H1 (cell line): ENCODE data around the gene STAM. TPM values are rescaled to one million over a fixed set of nuclear protein-coding genes. Genes with fewer than 3 reads are reported as not detected.

ENCODE experiments used
- CTCF ChIA-PET: fragments of 300-600 bp; sonication (Branson Sonifier 250); formaldehyde crosslinking; loops from one replicate; lab custom pipeline; 2021; ENCODE audit not compliant: partially characterized antibody; lab: Charles Lee
- POLR2A ChIA-PET: fragments of 300-600 bp; sonication (Branson Sonifier 250); formaldehyde crosslinking; loops from one replicate; lab custom pipeline; 2021; ENCODE audit warnings: inconsistent platforms; ENCODE audit not compliant: partially characterized antibody; lab: Charles Lee
- DNase-seq, 2 experiments: peaks; one replicate each; pipeline versions ENCODE4 v3.0.0 to v3.0.0-alpha.2; 2010 to 2022; ENCODE audit warnings: low spot score in 2 of 2, low read depth in 1 of 2, mixed read lengths in 1 of 2
- FAIRE-seq: peaks from 2 replicates; lab custom pipeline; 2011; peaks lifted over from hg19 to GRCh38; lab: Jason Lieb, UNC
- H2AFZ ChIP-seq: 2 replicates; pipeline ENCODE4 v1.8.1; 2012; ENCODE audit warnings: low read length, inconsistent platforms
- H2AK5ac ChIP-seq: 2 replicates; pipeline ENCODE4 v1.6.1; 2013; ENCODE audit warnings: low read depth, low read length
- H2BK120ac ChIP-seq: replicated peaks from 2 replicates; pipeline ENCODE3; 2013; ENCODE audit warnings: low read depth, low read length, inconsistent platforms
- H2BK12ac ChIP-seq: 2 replicates; pipeline ENCODE4 v1.6.1; 2013; ENCODE audit warnings: low read depth, low read length
- H2BK15ac ChIP-seq: 2 replicates; pipeline ENCODE4 v1.6.1; 2013; ENCODE audit warnings: low read length
- H2BK20ac ChIP-seq: 2 replicates; pipeline ENCODE4 v1.6.1; 2013; ENCODE audit warnings: low read length
- H2BK5ac ChIP-seq: 2 replicates; pipeline ENCODE4 v1.6.1; 2013; ENCODE audit warnings: low read depth, low read length
- H3K14ac ChIP-seq: 2 replicates; pipeline ENCODE4 v1.6.1; 2013; ENCODE audit warnings: inconsistent platforms; ENCODE audit not compliant: insufficient read length
- H3K18ac ChIP-seq: 2 replicates; pipeline ENCODE4 v1.6.1; 2013; ENCODE audit warnings: low read length; ENCODE audit errors: extremely low read depth
- H3K23ac ChIP-seq: 2 replicates; pipeline ENCODE4 v1.6.1; 2013; ENCODE audit warnings: inconsistent platforms; ENCODE audit not compliant: insufficient read length
- H3K23me2 ChIP-seq: 2 replicates; pipeline ENCODE4 v1.6.1; 2013; ENCODE audit warnings: low read depth, low read length
- H3K27ac ChIP-seq: 2 replicates; pipeline ENCODE4 v1.6.1; 2011; ENCODE audit warnings: low read depth, low read length, inconsistent platforms
- H3K27me3 ChIP-seq, 4 experiments: replicated peaks in 1 of 4; 1 replicate in 1 of 4; 2 replicates in 3 of 4; pipeline versions ENCODE4 v1.6.1 to v1.8.1; 2011 to 2013; ENCODE audit warnings: low read length in 3 of 4, mild to moderate bottlenecking in 3 of 4, inconsistent platforms in 2 of 4, mixed read lengths in 2 of 4, moderate library complexity in 1 of 4; ENCODE audit not compliant: control insufficient read depth in 3 of 4, insufficient read depth in 3 of 4; ENCODE audit errors: extremely low read depth in 1 of 4
- H3K36me3 ChIP-seq, 4 experiments: 2 replicates each; pipeline versions ENCODE4 v1.6.1 to v1.8.1; 2011 to 2013; ENCODE audit warnings: mild to moderate bottlenecking in 4 of 4, low read length in 3 of 4, moderate library complexity in 2 of 4, control low read depth in 1 of 4, inconsistent platforms in 1 of 4; ENCODE audit not compliant: insufficient read depth in 4 of 4, control insufficient read depth in 2 of 4
- H3K4ac ChIP-seq: replicated peaks from 2 replicates; pipeline ENCODE3; 2013; ENCODE audit warnings: low read length, low read depth, mixed read lengths, inconsistent platforms; ENCODE audit not compliant: insufficient read length
- H3K4me1 ChIP-seq, 4 experiments: replicated peaks in 1 of 4; 1 replicate in 1 of 4; 2 replicates in 3 of 4; pipeline versions ENCODE4 v1.6.1 to v1.8.1; 2011 to 2013; ENCODE audit warnings: low read length in 3 of 4, inconsistent platforms in 2 of 4, mixed read lengths in 1 of 4; ENCODE audit not compliant: insufficient read depth in 4 of 4, control insufficient read depth in 3 of 4
- H3K4me2 ChIP-seq, 2 experiments: 2 replicates each; pipeline versions ENCODE4 v1.6.1 to v1.8.1; 2011 to 2013; ENCODE audit warnings: low read depth in 2 of 2, low read length in 2 of 2, control low read depth in 1 of 2, inconsistent platforms in 1 of 2, mild to moderate bottlenecking in 1 of 2; ENCODE audit not compliant: insufficient read depth in 1 of 2
- H3K4me3 ChIP-seq, 4 experiments: fragments of 200-600, 300-600 bp in 1 of 4; sonication (generic), shearing (Covaris generic), sonication (Bioruptor Twin) in 1 of 4; 2 replicates each; pipeline versions ENCODE4 v1.5.1 to v1.8.1; 2011 to 2016; ENCODE audit warnings: low read length in 4 of 4, low read depth in 3 of 4, control low read depth in 2 of 4, inconsistent platforms in 2 of 4, mild to moderate bottlenecking in 2 of 4, mixed read lengths in 1 of 4, moderate library complexity in 1 of 4; ENCODE audit not compliant: insufficient read depth in 2 of 4; ENCODE audit errors: extremely low read depth in 1 of 4
- H3K56ac ChIP-seq: replicated peaks from 2 replicates; pipeline ENCODE3; 2013; ENCODE audit warnings: low read depth, mild to moderate bottlenecking, mixed read lengths, low read length, inconsistent platforms; ENCODE audit not compliant: insufficient read length
- H3K79me1 ChIP-seq: 2 replicates; pipeline ENCODE4 v1.6.1; 2013; ENCODE audit warnings: low read depth, low read length, control low read depth
- H3K79me2 ChIP-seq, 2 experiments: 2 replicates each; pipeline versions ENCODE4 v1.6.1 to v1.8.1; 2012 to 2013; ENCODE audit warnings: low read length in 2 of 2, mild to moderate bottlenecking in 2 of 2, inconsistent platforms in 1 of 2; ENCODE audit not compliant: insufficient read depth in 2 of 2, control insufficient read depth in 1 of 2
- H3K9ac ChIP-seq, 4 experiments: replicated peaks in 1 of 4; 1 replicate in 1 of 4; 2 replicates in 3 of 4; pipeline versions ENCODE4 v1.6.1 to v1.8.1; 2011 to 2013; ENCODE audit warnings: low read depth in 3 of 4, low read length in 3 of 4, control low read depth in 2 of 4, mild to moderate bottlenecking in 2 of 4, moderate library complexity in 2 of 4, inconsistent platforms in 1 of 4; ENCODE audit errors: extremely low read depth in 1 of 4
- H3K9me3 ChIP-seq, 2 experiments: 2 replicates each; pipeline versions ENCODE4 v1.6.1 to v1.8.1; 2012 to 2013; ENCODE audit warnings: mild to moderate bottlenecking in 2 of 2, moderate library complexity in 2 of 2, control low read depth in 1 of 2, inconsistent platforms in 1 of 2, low read depth in 1 of 2, low read length in 1 of 2, mixed read lengths in 1 of 2; ENCODE audit not compliant: insufficient read depth in 2 of 2
- H4K20me1 ChIP-seq, 2 experiments: replicated peaks in 1 of 2; 2 replicates each; pipeline versions ENCODE3 to v1.8.1; 2011 to 2013; ENCODE audit warnings: inconsistent platforms in 2 of 2, low read length in 2 of 2, mild to moderate bottlenecking in 1 of 2; ENCODE audit not compliant: insufficient read depth in 2 of 2, control insufficient read depth in 1 of 2
- H4K5ac ChIP-seq: 2 replicates; pipeline ENCODE4 v1.6.1; 2013; ENCODE audit warnings: low read length, low read depth, mixed read lengths, inconsistent platforms; ENCODE audit not compliant: insufficient read length
- H4K8ac ChIP-seq: 2 replicates; pipeline ENCODE4 v1.8.0; 2013; ENCODE audit warnings: mild to moderate bottlenecking, moderate library complexity, low read length, inconsistent platforms; ENCODE audit not compliant: insufficient read depth; ENCODE audit errors: extremely low read depth
- H4K91ac ChIP-seq: replicated peaks from 2 replicates; pipeline ENCODE3; 2013; ENCODE audit warnings: low read length, mixed read lengths, inconsistent platforms; ENCODE audit not compliant: insufficient read length
- CBX5 ChIP-seq: fragments of 300-800, 300-1000 bp; sonication (generic); IDR thresholded peaks from 2 replicates; pipeline ENCODE4 v1.7.1; 2016; ENCODE audit warnings: antibody characterized with exemption, low read length, low read depth
- CEBPB ChIP-seq: IDR thresholded peaks from 2 replicates; pipeline ENCODE4 v1.6.1; 2012; ENCODE audit warnings: low read depth, low read length
- EZH2 ChIP-seq: fragments of 200-600 bp; sonication (generic); IDR thresholded peaks from 2 replicates; pipeline ENCODE4 v1.7.1; 2012; ENCODE audit warnings: low read depth, mild to moderate bottlenecking, moderate library complexity, low read length, inconsistent platforms; ENCODE audit not compliant: severe bottlenecking
- FOSL1 ChIP-seq: IDR thresholded peaks from 2 replicates; pipeline ENCODE4 v1.6.1; 2011; ENCODE audit warnings: mild to moderate bottlenecking, low read depth, low read length, moderate library complexity; ENCODE audit not compliant: insufficient read depth
- GTF2F1 ChIP-seq: IDR thresholded peaks from 2 replicates; pipeline ENCODE4 v1.6.1; 2012; ENCODE audit warnings: low read depth, low read length, improper control_type of control experiment, borderline replicate concordance
- KDM4A ChIP-seq: IDR thresholded peaks from one replicate; pipeline ENCODE4 v1.7.1; 2012; ENCODE audit warnings: low read depth, mild to moderate bottlenecking, moderate library complexity, low read length, inconsistent platforms; ENCODE audit not compliant: severe bottlenecking
- NANOG ChIP-seq: IDR thresholded peaks from 2 replicates; pipeline ENCODE4 v1.6.1; 2011; ENCODE audit warnings: low read length, low read depth, mild to moderate bottlenecking, inconsistent platforms; ENCODE audit not compliant: insufficient read depth, poor library complexity, severe bottlenecking
- RNF2 ChIP-seq: fragments of 200-900, 300-1000 bp; sonication (generic); IDR thresholded peaks from 2 replicates; pipeline ENCODE4 v1.7.1; 2016; ENCODE audit warnings: borderline replicate concordance, low read depth, mild to moderate bottlenecking, antibody characterized with exemption, low read length; ENCODE audit not compliant: poor library complexity, severe bottlenecking; ENCODE audit errors: missing control alignments
- RXRA ChIP-seq: IDR thresholded peaks from 2 replicates; pipeline ENCODE4 v1.6.1; 2011; ENCODE audit warnings: low read depth, mild to moderate bottlenecking, low read length, moderate library complexity; ENCODE audit not compliant: insufficient read depth
- TAF1 ChIP-seq: IDR thresholded peaks from 2 replicates; pipeline ENCODE4 v1.6.1; 2011; ENCODE audit warnings: mild to moderate bottlenecking, low read depth, low read length
- WGBS, 2 experiments: shearing (Covaris generic) in 1 of 2; methylation state at CpG; one replicate each; pipeline versions ENCODE4 v1.1.6 to v1.1.7; 2013 to 2015; ENCODE audit warnings: low lambda C conversion rate in 2 of 2, mixed read lengths in 2 of 2, inconsistent platforms in 1 of 2, low coverage in 1 of 2, missing lambda C conversion rate in 1 of 2; ENCODE audit not compliant: insufficient replicate concordance in 2 of 2, insufficient coverage in 1 of 2, insufficient read length in 1 of 2; ENCODE audit errors: extremely low coverage in 1 of 2, missing lambda C conversion rate in 1 of 2; 5-methylcytosine and 5-hydroxymethylcytosine counted together
- polyA plus RNA-seq, 7 experiments: library from polyadenylated mRNA; depleted of rRNA in 3 of 7; stranded (reverse) in 5 of 7; unstranded in 2 of 7; fragments of >200 nt in 5 of 7; fragments of 200-250 nt in 2 of 7; gene quantifications; 1 replicate in 5 of 7; 2 replicates in 1 of 7; 4 replicates in 1 of 7; pipeline versions ENCODE4 v1.2.1 to v1.2.3, GENCODE V29; 2011 to 2013; ENCODE audit warnings: missing spikeins in 2 of 7, mixed read lengths in 2 of 7
- total RNA-seq: library from RNA; stranded (reverse); fragmentation: NEBNext Ultra II Directional; extraction: Animal tissue kit (Norgen Biotek cat#: 25700); gene quantifications from 2 replicates; pipeline ENCODE4 v1.2.1, GENCODE V29; 2021
- TF ChIP-seq, protein P1 (sequence below): IDR thresholded peaks from 2 replicates; pipeline ENCODE4 v1.6.1; 2011; ENCODE audit warnings: low read depth, mild to moderate bottlenecking, low read length; ENCODE audit not compliant: insufficient read depth
- TF ChIP-seq, protein P2 (sequence below): IDR thresholded peaks from 2 replicates; pipeline ENCODE4 v1.6.1; 2012; ENCODE audit warnings: inconsistent platforms

Gene STAM
- total and polyA plus RNA-seq, 2 of the 8 experiments (the other 6 are each of a cell fraction or from before 2014, with no cell fraction given): 22.0 to 27.8 TPM

DNA sequence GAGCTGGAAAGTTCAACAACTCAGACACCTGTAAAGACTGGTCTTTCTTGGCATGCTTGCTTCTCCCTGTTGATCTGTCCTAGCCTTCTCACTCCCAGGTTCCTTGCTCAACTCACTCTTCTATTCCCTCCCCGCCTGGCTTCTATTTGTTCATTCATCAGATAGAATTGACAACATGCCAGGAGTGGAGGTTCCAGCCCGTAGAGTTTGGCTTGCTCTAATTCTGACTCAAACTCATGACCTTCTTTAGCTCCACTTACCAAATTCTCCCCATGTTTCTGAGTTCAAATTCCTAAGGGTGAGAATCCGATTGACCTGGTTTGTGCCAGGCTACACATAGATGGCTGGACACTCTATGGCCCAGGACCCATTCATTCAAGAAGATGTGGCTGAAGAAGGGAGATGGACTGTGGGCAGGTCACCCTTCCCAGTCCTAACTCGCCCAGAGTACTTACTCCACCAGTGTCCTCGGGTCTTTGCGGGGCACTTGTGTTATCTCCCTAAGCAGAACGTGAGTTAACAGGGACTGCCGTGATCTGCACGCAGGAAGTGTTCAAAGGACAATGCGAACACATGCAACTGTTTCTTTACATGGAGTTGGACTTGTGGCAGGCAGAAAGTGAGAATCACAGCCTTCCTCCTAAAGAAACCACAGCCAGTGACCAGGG, 104.1 kb downstream of the STAM start:
- H3K9me3 ChIP-seq: no peaks in the 10 kb centered on the region
- no peak overlapping the region for H2BK12ac ChIP-seq
- H4K20me1 ChIP-seq: no peaks in the 10 kb centered on the region
- no peak overlapping the region for H4K8ac ChIP-seq
- WGBS, 2 experiments: 84% methylated on average over 10 of the region's 10 CpGs; no CpG with 5 or more reads in 1 of the 2 experiments
- no peaks in the 10 kb centered on the region for H3K36me3 ChIP-seq
- no peak overlapping the region for H3K27ac ChIP-seq
- no peaks in the 10 kb centered on the region; a peak in 1 of 7 replicates for H3K27me3 ChIP-seq
- H3K4me2 ChIP-seq: no peak overlapping the region
- H2AK5ac ChIP-seq: no peak overlapping the region
- no peak overlapping the region for H2BK120ac ChIP-seq
- H3K14ac ChIP-seq: no peak overlapping the region
- H3K23ac ChIP-seq: no peak overlapping the region
- no peaks in the 10 kb centered on the region for H3K79me2 ChIP-seq
- H3K4me1 ChIP-seq: no peaks in the 10 kb centered on the region
- H3K9ac ChIP-seq: no peak overlapping the region
- CTCF ChIA-PET: interaction anchor here (0.8 to 1.1 kb wide), 3 partner anchors 11 to 132 kb away, joined by 3 read pairs; no protein-coding TSS in a partner anchor
- H3K4me3 ChIP-seq: no peak overlapping the region
- H2BK15ac ChIP-seq: no peak overlapping the region
- H2BK20ac ChIP-seq: no peak overlapping the region
- H4K91ac ChIP-seq: no peak overlapping the region
- FAIRE-seq (no peak), DNase-seq (no peak)
- POLR2A ChIA-PET: no interaction called here
- no peak overlapping the region for H3K18ac ChIP-seq
- H3K23me2 ChIP-seq: no peaks in the 10 kb centered on the region
- H3K56ac ChIP-seq: no peak overlapping the region
- no peak overlapping the region for H3K4ac ChIP-seq
- H2BK5ac ChIP-seq: no peak overlapping the region
- no peaks in the 10 kb centered on the region for H3K79me1 ChIP-seq
- no peak overlapping the region for H2AFZ ChIP-seq
- H4K5ac ChIP-seq: no peak overlapping the region
- TF ChIP-seq, protein P1, sequence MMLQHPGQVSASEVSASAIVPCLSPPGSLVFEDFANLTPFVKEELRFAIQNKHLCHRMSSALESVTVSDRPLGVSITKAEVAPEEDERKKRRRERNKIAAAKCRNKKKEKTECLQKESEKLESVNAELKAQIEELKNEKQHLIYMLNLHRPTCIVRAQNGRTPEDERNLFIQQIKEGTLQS: no peak
- TF ChIP-seq TAF1 (no peak), GTF2F1 (no peak), FOSL1 (no peak), RNF2 (no peak), CEBPB (no peak), NANOG (no peak), RXRA (no peak), KDM4A (no peak), CBX5 (no peak), EZH2 (no peak)
- TF ChIP-seq, protein P2, sequence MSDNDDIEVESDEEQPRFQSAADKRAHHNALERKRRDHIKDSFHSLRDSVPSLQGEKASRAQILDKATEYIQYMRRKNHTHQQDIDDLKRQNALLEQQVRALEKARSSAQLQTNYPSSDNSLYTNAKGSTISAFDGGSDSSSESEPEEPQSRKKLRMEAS: no peak
